ENCODE data around the gene TTC34.

The TTC34 gene

GRCh38 chr1:2594001-2594640 is 207.4 kb downstream of the TTC34 start:
- no peak for DNase-seq (ENCODE audit: low read depth in 2 of 2, low spot score in 1 of 2)

- DNase-seq (ENCODE audit: low read depth in 2 of 2, low spot score in 1 of 2), result no peak
Observed at GRCh38 chr1:2593251-2593878, 208.1 kb downstream of the TTC34 start.

- DNase-seq (ENCODE audit: low read depth in 2 of 2, low spot score in 1 of 2), result no peak
Observed at GRCh38 chr1:2592672-2593071, 208.8 kb downstream of the TTC34 start.

- no peak for DNase-seq (ENCODE audit: low read depth in 2 of 2, low spot score in 1 of 2)
Observed at GRCh38 chr1:2591581-2592261, 209.8 kb downstream of the TTC34 start.

GRCh38 chr1:2591233-2591580 is 210.3 kb downstream of the TTC34 start:
- DNase-seq (ENCODE audit: low read depth in 2 of 2, low spot score in 1 of 2), result no peak

GRCh38 chr1:2590233-2591141 is 211.0 kb downstream of the TTC34 start:
- no peak for DNase-seq (ENCODE audit: low read depth in 2 of 2, low spot score in 1 of 2)

GRCh38 chr1:2589431-2590232 is 211.9 kb downstream of the TTC34 start:
- no peak for DNase-seq (ENCODE audit: low read depth in 2 of 2, low spot score in 1 of 2)

- DNase-seq (ENCODE audit: low read depth in 2 of 2, low spot score in 1 of 2), result no peak
Observed at GRCh38 chr1:2588661-2589430, 212.6 kb downstream of the TTC34 start.

- no peak for DNase-seq (ENCODE audit: low read depth in 2 of 2, low spot score in 1 of 2)
Observed at GRCh38 chr1:2587860-2588571, 213.5 kb downstream of the TTC34 start.

- DNase-seq (ENCODE audit: low read depth in 2 of 2, low spot score in 1 of 2), result no peak
Observed at GRCh38 chr1:2587071-2587859, 214.2 kb downstream of the TTC34 start.

- peak; percentile 94 to 98 for DNase-seq (ENCODE audit: low read depth in 2 of 2, low spot score in 1 of 2)
Observed at GRCh38 chr1:2586154-2587070, 215.1 kb downstream of the TTC34 start, which contains the start of gene PRXL2B. Gene PRXL2B (plus strand): TSS chr1:2586777. CDS start chr1:2586886, 109 bp downstream.

Measured in stimulated activated CD8-positive, alpha-beta memory T cell treated with anti-CD3 and anti-CD28 coated beads, Interleukin-4, amount 100 ng/mL, for 1 hour (primary cell).